Panc1 (cell line): ENCODE data around the gene BTBD8. TPM values are rescaled to one million over a fixed set of nuclear protein-coding genes. Genes with fewer than 3 reads are reported as not detected.

Experiments used
- ATAC-seq: fragments of 200-7000 bp; cut with Tn5 transposase; 2 replicates; pipeline ENCODE4 v1.9.1; 2020; ENCODE audit warnings: mild to moderate bottlenecking, moderate library complexity
- Bru-seq: library from RNA; stranded (reverse); fragments of 400-500 nt; gene quantifications from one replicate; lab custom pipeline; 2021; lab: Mats Ljungman, UMichigan
- BruChase-seq, 2 experiments: library from RNA; stranded (reverse); fragments of 400-500 nt; gene quantifications; one replicate each; lab custom pipeline; 2021; lab: Mats Ljungman, UMichigan
- BruUV-seq: library from RNA; stranded (reverse); fragments of 400-500 nt; replicated peaks from 2 replicates; lab custom pipeline; 2021; lab: Mats Ljungman, UMichigan
- CTCF ChIA-PET: fragments of 300-600 bp; sonication (Branson Sonifier 250); formaldehyde crosslinking; loops from one replicate; lab custom pipeline; 2022; ENCODE audit warnings: antibody characterized with exemption; lab: Charles Lee
- POLR2A ChIA-PET: fragments of 300-600 bp; sonication (Branson Sonifier 250); formaldehyde crosslinking; loops from one replicate; lab custom pipeline; 2022; ENCODE audit warnings: antibody characterized with exemption; lab: Charles Lee
- DNase-seq: peaks from one replicate; pipeline ENCODE4 v3.0.0-alpha.2; 2010; ENCODE audit warnings: low read depth, low spot score
- H3K27ac ChIP-seq: 2 replicates; pipeline ENCODE4 v1.5.1; 2011; ENCODE audit warnings: mild to moderate bottlenecking, low read length, inconsistent platforms
- H3K27me3 ChIP-seq: fragments of 200-500 bp; sonication (Bioruptor generic); 2 replicates; pipeline ENCODE4 v1.6.0; 2014; ENCODE audit warnings: low read length, inconsistent platforms; ENCODE audit not compliant: control insufficient read depth, insufficient read depth
- H3K36me3 ChIP-seq: fragments of 200-500 bp; sonication (Bioruptor generic); 2 replicates; pipeline ENCODE4 v1.5.1; 2014; ENCODE audit warnings: inconsistent platforms, mild to moderate bottlenecking, low read length, moderate library complexity; ENCODE audit not compliant: control insufficient read depth, insufficient read depth
- H3K4me1 ChIP-seq: 2 replicates; pipeline ENCODE4 v1.5.1; 2011; ENCODE audit warnings: inconsistent platforms, mild to moderate bottlenecking, low read length, moderate library complexity; ENCODE audit not compliant: control insufficient read depth, insufficient read depth
- H3K4me3 ChIP-seq, 2 experiments: 2 replicates each; pipeline ENCODE4 v1.5.1; 2011 to 2012; ENCODE audit warnings: low read depth in 2 of 2, low read length in 2 of 2, mild to moderate bottlenecking in 2 of 2, inconsistent platforms in 1 of 2, moderate library complexity in 1 of 2
- H3K9me3 ChIP-seq: fragments of 200-500 bp; sonication (Bioruptor generic); 2 replicates; pipeline ENCODE4 v1.5.1; 2014; ENCODE audit warnings: low read depth, mild to moderate bottlenecking, inconsistent platforms, low read length, moderate library complexity; ENCODE audit not compliant: control insufficient read depth, insufficient read depth
- POLR2AphosphoS5 ChIP-seq: IDR thresholded peaks from 2 replicates; pipeline ENCODE4 v1.6.1; 2012; ENCODE audit warnings: mild to moderate bottlenecking, low read depth, low read length, moderate library complexity
- REST ChIP-seq, 2 experiments: IDR thresholded peaks; 2 replicates each; pipeline ENCODE4 v1.6.1; 2011 to 2012; ENCODE audit warnings: low read depth in 2 of 2, control low read depth in 1 of 2, low read length in 1 of 2, mild to moderate bottlenecking in 1 of 2, moderate library complexity in 1 of 2; ENCODE audit not compliant: insufficient read depth in 1 of 2
- SIN3A ChIP-seq: IDR thresholded peaks from 2 replicates; pipeline ENCODE4 v1.6.1; 2012; ENCODE audit warnings: low read depth, mild to moderate bottlenecking, low read length, moderate library complexity, borderline replicate concordance; ENCODE audit not compliant: insufficient read depth
- TCF7L2 ChIP-seq: IDR thresholded peaks from 2 replicates; pipeline ENCODE4 v1.6.1; 2011; ENCODE audit warnings: mild to moderate bottlenecking, low read depth, low read length, inconsistent platforms
- in situ Hi-C: cut with HindIII; loops from 2 replicates; pipeline ENCODE4 v1.10.0; 2016; ENCODE audit warnings: low sequenced_read_pairs, low pct_unique_long_range_greater_than_20kb
- intact Hi-C: fragments of 100-400 bp; cut with micrococcal nuclease; formaldehyde crosslinking; loops from one replicate; pipeline ENCODE4 v1.10.0; 2022; ENCODE audit not compliant: unreplicated experiment
- long read RNA-seq: library from polyadenylated mRNA; unstranded; transcript quantifications from one replicate; pipeline ENCODE4 v2.0.0, GENCODE V29; 2021; ENCODE audit not compliant: unreplicated experiment
- polyA plus RNA-seq: library from polyadenylated mRNA; unstranded; fragments of >200 nt; gene quantifications from one replicate; pipeline ENCODE4 v1.2.1, GENCODE V29; 2012; ENCODE audit warnings: missing spikeins; ENCODE audit not compliant: insufficient read length
- total RNA-seq: library from RNA; stranded (reverse); gene quantifications from one replicate; pipeline ENCODE4 v1.2.1, GENCODE V29; 2021; ENCODE audit not compliant: unreplicated experiment
- TF ChIP-seq, protein P1 (sequence below): fragments of 450-650 bp; IDR thresholded peaks from 2 replicates; pipeline ENCODE4 v1.5.1; 2017; ENCODE audit warnings: mild to moderate bottlenecking

Gene BTBD8
- total RNA-seq (0.69 TPM), Bru-seq, nascent RNA (percentile 34 among the genes with signal in this experiment), BruChase-seq, experiment 1, labeled RNA remaining after a 2-hour chase (percentile 26 among the genes with signal in this experiment), BruChase-seq, experiment 2, labeled RNA remaining after a 6-hour chase (percentile 24 among the genes with signal in this experiment)
- 0.13 TPM for polyA plus RNA-seq
- long read RNA-seq, result 0 reads

GRCh38 chr1:92080128-92080985, at the start of gene BTBD8:
Gene BTBD8, plus strand, starts transcription at chr1:92080345. Its CDS starts 227 bp downstream, at chr1:92080572.
- in situ Hi-C loops (no loop called here), intact Hi-C loops (no loop called here)
- ATAC-seq (peak; percentile 96), DNase-seq (no peak)
- ChIA-PET POLR2A (interaction anchor here (0.6 kb wide), 1 partner anchor 19 kb away, joined by 8 read pairs; no protein-coding TSS in a partner anchor), CTCF (no interaction called here)
- Histone ChIP-seq H3K9me3 (no peaks in the 10 kb centered on the region), H3K27ac (peak within 1 kb of the TSS; percentile 39; the same call in 1 of the 2 replicates), H3K27me3 (no peaks in the 10 kb centered on the region), H3K4me3 (peak within 1 kb of the TSS; percentile 71 to 82), H3K4me1 (no peaks in the 10 kb centered on the region), H3K36me3 (no peaks in the 10 kb centered on the region)
- no peak for TF ChIP-seq REST (IDR thresholded peaks at IDR 0.05; ENCODE audit: insufficient read depth in 1 of 2, low read depth in 2 of 2, low read length in 1 of 2)
- no peak for TF ChIP-seq TCF7L2
- TF ChIP-seq, protein P1, sequence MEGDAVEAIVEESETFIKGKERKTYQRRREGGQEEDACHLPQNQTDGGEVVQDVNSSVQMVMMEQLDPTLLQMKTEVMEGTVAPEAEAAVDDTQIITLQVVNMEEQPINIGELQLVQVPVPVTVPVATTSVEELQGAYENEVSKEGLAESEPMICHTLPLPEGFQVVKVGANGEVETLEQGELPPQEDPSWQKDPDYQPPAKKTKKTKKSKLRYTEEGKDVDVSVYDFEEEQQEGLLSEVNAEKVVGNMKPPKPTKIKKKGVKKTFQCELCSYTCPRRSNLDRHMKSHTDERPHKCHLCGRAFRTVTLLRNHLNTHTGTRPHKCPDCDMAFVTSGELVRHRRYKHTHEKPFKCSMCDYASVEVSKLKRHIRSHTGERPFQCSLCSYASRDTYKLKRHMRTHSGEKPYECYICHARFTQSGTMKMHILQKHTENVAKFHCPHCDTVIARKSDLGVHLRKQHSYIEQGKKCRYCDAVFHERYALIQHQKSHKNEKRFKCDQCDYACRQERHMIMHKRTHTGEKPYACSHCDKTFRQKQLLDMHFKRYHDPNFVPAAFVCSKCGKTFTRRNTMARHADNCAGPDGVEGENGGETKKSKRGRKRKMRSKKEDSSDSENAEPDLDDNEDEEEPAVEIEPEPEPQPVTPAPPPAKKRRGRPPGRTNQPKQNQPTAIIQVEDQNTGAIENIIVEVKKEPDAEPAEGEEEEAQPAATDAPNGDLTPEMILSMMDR, result no peak
- TF ChIP-seq POLR2AphosphoS5, result no peak
- no peak for TF ChIP-seq SIN3A
- no TSS peak for BruUV-seq

DNA sequence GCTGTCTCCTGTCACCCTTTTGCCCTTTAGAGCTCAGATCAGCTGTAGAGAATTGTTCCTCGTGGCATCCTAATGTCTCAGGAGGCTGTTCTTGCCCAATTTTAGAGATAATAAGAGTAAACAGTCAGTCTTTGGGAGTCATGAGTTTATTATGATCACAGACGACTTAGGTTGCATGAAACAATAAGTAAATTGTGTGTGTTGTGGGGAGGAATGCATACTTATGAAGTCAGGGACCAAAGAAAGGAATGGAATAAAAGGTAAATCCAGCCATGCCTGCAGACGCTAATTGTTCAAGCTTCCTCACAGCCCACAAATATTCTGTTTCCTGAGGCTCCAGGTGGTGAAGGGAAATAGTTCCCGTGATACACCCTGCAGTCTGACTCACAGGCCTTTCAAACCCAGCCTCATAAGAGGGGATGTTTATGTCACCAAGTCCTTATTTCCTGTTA, 49.5 kb upstream of the BTBD8 start:
- POLR2A ChIA-PET, result interaction anchor here (0.6 kb wide), 1 partner anchor 219 kb away, joined by 4 read pairs; no protein-coding TSS in a partner anchor
- intact Hi-C loops, result no loop called here
- no peak for DNase-seq

More for the DNA sequence above, 49.5 kb upstream of the BTBD8 start:
- Histone ChIP-seq H3K4me1 (no peaks in the 10 kb centered on the region), H3K27ac (no peak overlapping the region), H3K4me3 (no peak overlapping the region), H3K27me3 (no peaks in the 10 kb centered on the region; the same call in 1 of the 2 replicates), H3K36me3 (no peaks in the 10 kb centered on the region; the same call in 1 of the 2 replicates), H3K9me3 (no peaks in the 10 kb centered on the region)
- no peak for ATAC-seq
- no TSS peak for BruUV-seq
- CTCF ChIA-PET, result no interaction called here
- in situ Hi-C loops, result no loop called here
- no peak for TF ChIP-seq POLR2AphosphoS5
- TF ChIP-seq TCF7L2, result no peak
- no peak for TF ChIP-seq SIN3A
- no peak for TF ChIP-seq REST (IDR thresholded peaks at IDR 0.05; ENCODE audit: insufficient read depth in 1 of 2, low read depth in 2 of 2, low read length in 1 of 2)
